Neural progenitor cell (in vitro differentiated cells): ENCODE data around the gene DOCK7. TPM values are rescaled to one million over a fixed set of nuclear protein-coding genes. Genes with fewer than 3 reads are reported as not detected.

ENCODE experiments used
- DNase-seq: peaks from one replicate; pipeline ENCODE4 v3.0.0-alpha.2; 2016; ENCODE audit warnings: low spot score
- H2AFZ ChIP-seq: fragments of 200-600 bp; sonication (generic); replicated peaks from 2 replicates; pipeline ENCODE4 v1.6.1; 2016; ENCODE audit warnings: antibody characterized with exemption
- H3F3A ChIP-seq: fragments of 200-600 bp; sonication (generic); 2 replicates; pipeline ENCODE4 v1.6.1; 2016; ENCODE audit warnings: antibody characterized with exemption, low read depth
- H3K27ac ChIP-seq: fragments of 200-600 bp; sonication (generic); 2 replicates; pipeline ENCODE4 v1.5.1; 2016; ENCODE audit warnings: mild to moderate bottlenecking
- H3K27me3 ChIP-seq: fragments of 200-600 bp; sonication (generic); 2 replicates; pipeline ENCODE4 v1.6.1; 2016; ENCODE audit warnings: mild to moderate bottlenecking, moderate library complexity
- H3K36me3 ChIP-seq: fragments of 200-600 bp; sonication (generic); 2 replicates; pipeline ENCODE4 v1.5.1; 2016
- H3K4me1 ChIP-seq: fragments of 200-600 bp; sonication (generic); 2 replicates; pipeline ENCODE4 v1.6.1; 2016; ENCODE audit warnings: mixed run types
- H3K4me2 ChIP-seq: fragments of 200-600 bp; sonication (generic); 2 replicates; pipeline ENCODE4 v1.6.1; 2016
- H3K4me3 ChIP-seq: fragments of 200-600 bp; sonication (generic); 2 replicates; pipeline ENCODE4 v1.5.1; 2016
- H3K79me2 ChIP-seq: fragments of 200-600 bp; sonication (generic); 2 replicates; pipeline ENCODE4 v1.6.1; 2016; ENCODE audit warnings: low read depth
- H3K9ac ChIP-seq: fragments of 200-600 bp; sonication (generic); 2 replicates; pipeline ENCODE4 v1.6.1; 2016
- H3K9me3 ChIP-seq: fragments of 200-600 bp; sonication (generic); 2 replicates; pipeline ENCODE4 v1.5.1; 2016; ENCODE audit warnings: low read depth
- H4K20me1 ChIP-seq: fragments of 200-600 bp; sonication (generic); 2 replicates; pipeline ENCODE4 v1.6.1; 2016; ENCODE audit warnings: low read depth
- H3K27ac Mint-ChIP-seq: 3 replicates; pipeline ENCODE4 v1.8.0; 2021; ENCODE audit warnings: mixed read lengths
- H3K27me3 Mint-ChIP-seq: 2 replicates; pipeline ENCODE4 v1.8.0; 2022; ENCODE audit warnings: low read depth, mild to moderate bottlenecking, inconsistent platforms, moderate library complexity, mixed read lengths; ENCODE audit not compliant: insufficient read depth
- H3K36me3 Mint-ChIP-seq: 3 replicates; pipeline ENCODE4 v1.8.0; 2021; ENCODE audit warnings: mixed read lengths
- H3K4me1 Mint-ChIP-seq: 3 replicates; pipeline ENCODE4 v1.8.0; 2021; ENCODE audit warnings: mixed read lengths
- H3K4me3 Mint-ChIP-seq: 3 replicates; pipeline ENCODE4 v1.8.0; 2021; ENCODE audit warnings: mild to moderate bottlenecking, moderate library complexity, mixed read lengths
- H3K9me3 Mint-ChIP-seq: 3 replicates; pipeline ENCODE4 v1.8.0; 2020; ENCODE audit warnings: mixed read lengths
- CTCF ChIP-seq: fragments of 200-600 bp; sonication (generic); IDR thresholded peaks from 2 replicates; pipeline ENCODE4 v1.5.1; 2017; ENCODE audit warnings: antibody characterized with exemption, mild to moderate bottlenecking
- EZH2 ChIP-seq: fragments of 200-600 bp; sonication (generic); IDR thresholded peaks from 2 replicates; pipeline ENCODE4 v1.6.1; 2017; ENCODE audit warnings: antibody characterized with exemption, mild to moderate bottlenecking, moderate library complexity
- EZH2phosphoT487 ChIP-seq: fragments of 200-600 bp; sonication (generic); IDR thresholded peaks from 2 replicates; pipeline ENCODE4 v1.6.1; 2017; ENCODE audit warnings: antibody characterized with exemption
- total RNA-seq: library from RNA; depleted of rRNA; stranded (reverse); fragments of >200 nt; gene quantifications from 2 replicates; pipeline ENCODE4 v1.2.3, GENCODE V29; 2015; ENCODE audit warnings: low replicate concordance

Gene DOCK7
- total RNA-seq, 1 donor from 2014 or later, result 92.7 TPM

DNA sequence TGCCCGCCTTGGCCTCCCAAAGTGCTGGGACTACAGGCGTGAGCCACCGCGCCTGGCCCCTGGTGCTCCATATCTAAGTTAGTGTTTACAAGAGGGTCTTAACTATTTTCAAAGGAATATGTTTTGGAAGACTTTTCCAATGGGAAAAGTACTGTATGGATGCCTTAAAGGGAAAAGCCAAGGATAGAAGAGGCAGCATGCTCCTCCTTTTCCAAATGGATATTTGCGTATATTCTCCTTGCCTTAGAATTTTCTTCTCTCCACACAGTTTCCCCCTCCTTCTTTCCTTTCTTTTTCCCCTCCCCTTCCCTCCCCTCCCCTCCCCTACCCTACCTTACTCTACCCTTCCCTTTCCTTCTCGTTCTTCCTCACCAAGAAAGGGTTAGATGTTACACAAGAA lies 29.3 kb upstream of the DOCK7 start:
- H4K20me1 ChIP-seq, result no peaks in the 10 kb centered on the region
- no peak overlapping the region for H3K27ac ChIP-seq
- no peak overlapping the region for H3K9ac ChIP-seq
- no peaks in the 10 kb centered on the region for H3K9me3 ChIP-seq
- no peak overlapping the region for H3K4me3 Mint-ChIP-seq
- H3K4me1 Mint-ChIP-seq, result peaks cover 14% of the 10 kb centered on the region
- peaks cover 2% of the 10 kb centered on the region for H3K27me3 Mint-ChIP-seq
- peaks cover 8% of the 10 kb centered on the region for H3F3A ChIP-seq
- H3K36me3 Mint-ChIP-seq, result no peaks in the 10 kb centered on the region
- H3K4me1 ChIP-seq, result peaks cover 11% of the 10 kb centered on the region
- no peak overlapping the region for H2AFZ ChIP-seq
- no peak overlapping the region for H3K4me2 ChIP-seq
- H3K79me2 ChIP-seq, result no peaks in the 10 kb centered on the region
- H3K27me3 ChIP-seq, result no peaks in the 10 kb centered on the region
- no peak overlapping the region for H3K4me3 ChIP-seq
- no peak for TF ChIP-seq CTCF
- no peak for TF ChIP-seq EZH2
- TF ChIP-seq EZH2phosphoT487, result no peak
- no peaks in the 10 kb centered on the region for H3K36me3 ChIP-seq
- no peak for DNase-seq
- no peak overlapping the region for H3K27ac Mint-ChIP-seq
- no peaks in the 10 kb centered on the region for H3K9me3 Mint-ChIP-seq

DNA sequence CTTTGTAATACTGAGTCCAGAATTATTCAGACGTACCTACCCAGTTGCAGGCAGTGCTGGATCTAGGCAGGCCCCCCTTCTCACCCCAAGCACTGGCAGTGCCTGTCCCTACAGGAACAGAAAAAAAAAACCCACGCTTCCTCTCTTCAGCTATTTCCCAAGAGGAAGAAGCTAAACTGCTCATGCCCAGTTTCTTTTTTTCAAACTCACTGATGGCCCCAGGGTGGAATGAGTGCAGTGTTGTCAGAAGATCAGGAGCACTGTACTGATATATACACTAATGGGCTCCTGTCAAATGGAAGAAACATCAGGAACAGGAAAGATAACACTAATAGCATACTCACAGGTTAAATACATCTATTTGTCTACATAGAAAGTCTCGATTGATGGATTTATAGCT lies 28.2 kb upstream of the DOCK7 start:
- Mint-ChIP-seq H3K27ac (no peak overlapping the region), H3K4me1 (peaks cover 10% of the 10 kb centered on the region), H3K36me3 (peaks cover 1% of the 10 kb centered on the region), H3K9me3 (no peaks in the 10 kb centered on the region), H3K27me3 (peaks cover 2% of the 10 kb centered on the region), H3K4me3 (no peak overlapping the region)
- Histone ChIP-seq H3K36me3 (no peaks in the 10 kb centered on the region), H3K27ac (no peak overlapping the region), H2AFZ (no peak overlapping the region), H3K9ac (no peak overlapping the region), H3K4me2 (no peak overlapping the region), H3K27me3 (no peaks in the 10 kb centered on the region), H3K4me1 (peaks cover 10% of the 10 kb centered on the region), H3K79me2 (no peaks in the 10 kb centered on the region), H3F3A (peaks cover 8% of the 10 kb centered on the region), H3K9me3 (no peaks in the 10 kb centered on the region), H3K4me3 (no peak overlapping the region), H4K20me1 (no peaks in the 10 kb centered on the region)
- TF ChIP-seq EZH2, result no peak
- TF ChIP-seq EZH2phosphoT487, result no peak
- TF ChIP-seq CTCF, result no peak
- DNase-seq, result no peak

DNA sequence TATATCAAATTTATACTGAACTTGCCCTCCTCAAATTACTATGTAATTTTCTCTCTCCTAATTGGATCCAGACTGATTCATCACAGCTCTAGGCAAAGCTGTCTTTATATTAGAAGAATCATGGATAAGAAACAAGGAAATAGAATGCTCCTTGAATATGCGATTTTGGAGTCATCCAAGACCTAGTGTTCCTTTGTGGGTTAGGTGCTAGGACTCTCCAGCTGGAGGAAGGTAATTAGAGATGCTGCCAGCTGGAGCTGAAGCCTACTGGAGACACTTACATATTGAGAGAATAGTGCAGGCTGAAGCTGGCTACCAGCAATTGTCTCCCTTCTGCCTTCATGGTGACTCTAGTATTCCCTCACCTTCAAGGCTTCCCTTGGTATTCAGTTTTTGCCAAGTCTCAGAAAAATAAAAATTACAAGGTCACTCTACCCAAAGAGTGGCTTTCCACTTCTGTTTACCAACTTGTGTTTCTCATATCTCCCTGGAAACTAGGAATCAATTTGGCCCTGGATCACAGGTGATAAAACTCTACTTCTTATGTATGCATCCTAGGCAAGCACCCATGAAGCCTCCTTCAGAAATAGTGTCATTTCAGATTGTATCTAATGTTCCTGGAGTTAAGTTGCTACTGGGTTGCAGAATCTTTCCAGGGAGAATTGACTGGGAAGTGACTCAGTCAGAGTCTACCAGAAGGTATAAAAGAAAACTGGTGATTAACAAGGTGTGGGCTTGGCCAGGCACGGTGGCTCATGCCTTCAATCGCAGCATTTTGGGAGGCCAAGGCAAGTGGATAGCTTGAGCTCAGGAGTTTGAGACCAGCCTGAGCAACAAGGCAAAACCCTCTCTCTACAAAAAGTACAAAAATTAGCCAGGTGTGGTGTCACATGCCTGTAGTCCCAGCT lies 24.4 kb upstream of the DOCK7 start:
- TF ChIP-seq CTCF (no peak), EZH2 (no peak), EZH2phosphoT487 (no peak)
- no peak overlapping the region for H3K27ac Mint-ChIP-seq
- H3K9me3 Mint-ChIP-seq, result no peaks in the 10 kb centered on the region

More for the DNA sequence above, 24.4 kb upstream of the DOCK7 start:
- H3K9me3 ChIP-seq, result no peaks in the 10 kb centered on the region
- no peak overlapping the region for H3K4me3 Mint-ChIP-seq
- H3K79me2 ChIP-seq, result no peaks in the 10 kb centered on the region
- no peak overlapping the region for H2AFZ ChIP-seq
- no peaks in the 10 kb centered on the region for H3K27me3 Mint-ChIP-seq
- H3K36me3 ChIP-seq, result no peaks in the 10 kb centered on the region
- H3K4me1 ChIP-seq, result no peaks in the 10 kb centered on the region
- H3F3A ChIP-seq, result no peaks in the 10 kb centered on the region
- H3K4me1 Mint-ChIP-seq, result no peaks in the 10 kb centered on the region
- H4K20me1 ChIP-seq, result no peaks in the 10 kb centered on the region
- no peak overlapping the region for H3K4me2 ChIP-seq
- no peaks in the 10 kb centered on the region for H3K27me3 ChIP-seq
- H3K36me3 Mint-ChIP-seq, result peaks cover 1% of the 10 kb centered on the region
- no peak overlapping the region for H3K9ac ChIP-seq
- no peak overlapping the region for H3K27ac ChIP-seq
- H3K4me3 ChIP-seq, result no peak overlapping the region
- DNase-seq, result no peak
